Measurements from ENCODE around the gene TTC7B.

TTC7B gene

DNA sequence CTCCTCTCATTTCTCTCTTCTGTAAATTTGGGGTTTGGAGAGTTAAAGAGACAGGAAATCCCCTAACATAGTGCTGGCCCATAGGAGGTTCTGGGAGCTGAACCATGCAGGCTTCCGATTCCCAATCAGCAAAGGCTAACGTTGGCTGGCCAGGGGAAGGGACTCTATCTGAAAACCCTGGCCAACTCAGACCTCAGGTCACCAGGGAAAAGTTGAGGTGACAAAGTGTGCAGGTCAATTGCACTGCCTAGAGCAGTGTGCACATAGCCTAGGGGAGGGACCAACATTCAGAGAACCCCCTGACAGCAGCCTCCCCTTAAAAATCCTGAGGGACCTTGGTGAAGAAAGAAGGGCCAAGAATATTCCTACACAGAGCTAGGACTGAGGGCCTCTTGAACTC lies 38.9 kb downstream of the TTC7B start:
- in situ Hi-C loops (cut with MboI; ENCODE audit: low sequenced_read_pairs): no loop called here

DNA sequence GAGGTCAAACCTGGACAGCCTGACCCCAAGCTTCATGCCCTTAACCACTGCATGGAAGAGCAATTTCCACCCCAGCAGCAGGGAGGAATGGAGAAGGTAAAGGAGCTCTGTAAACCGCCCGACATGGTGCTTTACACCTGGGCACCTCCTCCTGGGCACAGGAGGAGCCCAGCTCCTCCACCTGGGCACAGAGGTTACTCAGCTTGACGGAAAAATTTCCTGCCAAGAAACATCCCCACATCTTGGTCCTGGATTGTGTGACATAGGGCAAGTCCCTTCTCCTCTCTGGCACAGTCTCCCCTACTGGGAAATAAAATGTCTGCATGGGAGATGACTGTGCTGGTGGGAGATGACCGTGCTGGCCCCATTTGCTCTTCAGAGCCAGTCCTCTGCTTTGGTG lies 40.8 kb downstream of the TTC7B start:
- in situ Hi-C loops (cut with MboI; ENCODE audit: low sequenced_read_pairs): no loop called here

DNA sequence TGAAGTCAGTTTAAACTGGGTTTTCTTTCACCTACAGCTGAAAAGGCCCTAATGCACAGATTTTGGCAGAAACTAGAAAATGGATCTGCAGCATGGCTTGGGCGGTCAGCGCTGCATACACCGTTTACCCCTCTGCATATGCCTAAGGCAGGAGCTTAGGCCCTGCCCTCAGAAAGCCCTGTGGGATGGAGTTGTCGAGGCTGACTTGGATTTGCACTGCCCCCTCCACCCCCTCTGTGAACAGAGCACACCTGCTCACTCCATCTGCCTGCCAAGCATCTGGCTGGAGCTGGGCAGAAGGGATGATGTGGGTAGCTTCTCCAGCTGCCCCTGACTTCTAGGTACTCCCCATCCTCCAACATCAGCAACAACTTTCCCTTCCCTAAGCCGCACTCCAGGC lies 41.9 kb downstream of the TTC7B start:
- in situ Hi-C loops (cut with MboI; ENCODE audit: low sequenced_read_pairs): no loop called here

DNA sequence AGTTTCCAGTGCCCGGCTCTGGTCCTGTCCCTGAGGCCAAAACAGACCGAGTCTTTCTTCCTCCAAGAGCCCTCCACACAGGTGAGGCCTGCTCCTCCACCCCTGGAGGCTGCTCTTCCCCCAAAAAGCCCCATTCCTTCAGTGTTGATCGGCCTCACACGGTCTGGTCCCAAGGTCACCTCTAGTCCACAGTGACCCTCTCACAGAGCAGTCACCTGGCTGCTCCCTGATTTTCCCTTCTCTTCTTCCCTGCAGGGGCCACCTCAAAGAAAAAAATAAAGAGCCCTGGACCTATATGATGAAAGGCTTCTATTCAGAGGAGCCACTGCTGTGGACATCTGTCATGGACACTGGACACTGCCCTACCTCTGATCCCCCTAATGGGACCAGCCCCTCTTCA lies 42.5 kb downstream of the TTC7B start:
- in situ Hi-C loops (cut with MboI; ENCODE audit: low sequenced_read_pairs): no loop called here

DNA sequence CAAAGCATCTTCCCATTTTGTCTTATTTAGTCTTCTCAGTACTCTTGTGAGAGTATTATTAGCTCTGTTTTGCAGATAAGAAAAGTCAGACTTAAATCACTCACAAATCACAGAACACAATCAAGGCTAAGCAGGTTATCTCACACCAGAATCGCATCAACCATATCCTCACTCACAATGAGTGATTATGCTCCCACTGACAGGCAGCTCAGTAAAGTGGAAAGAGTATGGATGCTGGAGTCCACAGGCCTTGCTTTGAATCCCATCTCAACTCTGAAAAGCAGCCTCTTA lies 43.1 kb downstream of the TTC7B start:
- in situ Hi-C loops (cut with MboI; ENCODE audit: low sequenced_read_pairs): no loop called here

DNA sequence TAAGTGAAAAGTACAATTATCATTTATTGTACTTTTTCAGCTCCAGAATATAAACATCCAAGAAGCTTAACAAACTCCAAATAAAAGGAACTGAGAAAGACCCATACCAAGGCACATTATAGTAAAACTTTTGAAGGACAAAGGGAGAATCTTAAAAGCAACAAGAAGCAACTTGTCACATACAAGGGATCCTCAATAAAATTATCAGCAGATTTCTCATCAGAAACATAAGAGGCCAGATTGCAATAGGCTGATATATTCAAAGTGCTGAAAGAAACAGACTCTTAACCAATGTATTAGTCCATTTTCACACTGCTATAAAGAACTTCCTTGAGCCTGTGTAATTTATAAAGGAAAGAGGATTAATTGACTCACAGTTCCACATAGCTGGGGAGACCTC lies 48.3 kb downstream of the TTC7B start:
- in situ Hi-C loops (cut with MboI; ENCODE audit: low sequenced_read_pairs): no loop called here

DNA sequence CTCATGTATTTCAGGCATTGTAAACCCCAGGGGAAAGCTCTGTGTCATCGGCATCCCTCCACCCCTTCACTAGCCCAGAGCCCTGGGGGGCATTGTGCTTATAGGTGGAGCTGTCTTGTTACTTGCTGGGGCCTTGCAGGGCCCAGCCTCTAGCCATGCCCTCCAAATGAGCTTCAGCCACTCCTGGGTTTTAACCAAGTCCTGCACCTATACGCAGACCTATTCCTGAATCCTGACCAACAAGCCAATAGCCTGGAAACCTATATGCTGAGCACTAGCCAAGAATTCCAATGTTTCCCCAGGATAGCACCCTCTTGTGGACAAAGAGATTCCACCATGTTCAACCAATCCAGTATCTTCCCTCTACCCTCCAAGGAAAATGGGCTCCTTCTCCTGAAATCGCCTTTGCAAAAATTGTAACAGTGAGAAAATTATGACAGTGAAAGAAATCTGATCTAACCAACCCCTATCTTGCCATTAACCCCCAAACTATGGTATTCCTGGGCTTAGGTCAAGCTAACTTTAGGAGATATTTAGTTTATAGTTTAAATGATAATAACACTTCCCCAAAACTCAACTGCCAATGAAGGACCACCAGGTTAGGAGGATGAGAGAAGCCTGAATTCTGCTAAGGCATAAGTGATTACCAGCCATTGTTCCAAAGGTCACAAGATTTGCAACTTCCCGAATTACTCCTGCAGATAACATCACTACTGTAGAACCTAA lies 55.5 kb downstream of the TTC7B start:
- in situ Hi-C loops (cut with MboI; ENCODE audit: low sequenced_read_pairs): no loop called here

DNA sequence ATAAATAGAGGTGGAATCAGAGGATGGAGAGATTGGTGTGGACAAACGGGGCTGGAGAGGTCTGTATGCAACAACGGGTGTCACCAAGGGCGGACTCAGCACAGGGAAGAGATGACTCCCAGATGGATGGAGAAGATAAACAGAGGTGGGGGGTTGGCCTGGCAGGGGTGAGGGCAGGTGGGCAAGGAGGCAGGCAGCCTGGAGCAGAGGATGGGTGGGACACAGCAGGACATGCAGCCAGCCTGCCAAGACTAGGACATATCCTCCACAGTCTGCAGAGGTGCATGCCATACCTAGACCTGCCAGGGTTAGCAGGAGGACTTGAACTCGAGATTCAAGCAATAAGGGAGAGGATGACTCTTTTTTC lies 56.2 kb downstream of the TTC7B start:
- in situ Hi-C loops (cut with MboI; ENCODE audit: low sequenced_read_pairs): no loop called here

DNA sequence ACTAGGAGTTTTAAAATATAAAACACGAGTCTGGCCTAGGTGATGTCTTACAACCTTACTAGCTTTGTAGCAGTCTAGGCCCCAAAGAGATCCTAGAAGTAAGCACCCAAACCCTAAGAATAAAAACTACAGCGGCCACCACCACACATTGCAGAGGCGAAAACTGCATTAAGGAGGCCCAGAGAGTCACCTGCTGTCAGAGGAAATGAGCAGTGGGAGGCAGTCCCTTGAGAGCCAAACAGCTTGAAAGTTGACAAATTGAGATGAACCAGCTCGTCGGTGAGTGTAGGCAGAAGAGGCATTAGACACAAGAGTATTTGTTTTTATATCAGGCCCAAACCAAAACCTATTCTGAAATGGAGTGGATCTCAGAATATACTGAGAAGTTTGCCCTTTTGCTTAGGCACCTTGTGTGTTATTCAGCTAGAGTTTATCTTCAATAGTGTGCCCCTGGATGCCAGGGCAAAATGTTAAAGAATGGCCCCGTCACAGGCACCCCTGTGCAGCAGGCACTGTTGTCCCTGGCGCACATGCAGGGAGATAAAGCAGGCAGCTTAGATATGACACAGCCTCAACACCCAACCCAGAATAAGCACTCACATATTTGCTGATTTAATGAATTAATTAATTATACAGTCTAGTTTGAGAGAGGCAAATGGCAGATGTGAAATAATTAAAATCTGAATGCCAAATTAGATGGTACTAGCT lies 56.7 kb downstream of the TTC7B start:
- in situ Hi-C loops (cut with MboI; ENCODE audit: low sequenced_read_pairs): no loop called here

DNA sequence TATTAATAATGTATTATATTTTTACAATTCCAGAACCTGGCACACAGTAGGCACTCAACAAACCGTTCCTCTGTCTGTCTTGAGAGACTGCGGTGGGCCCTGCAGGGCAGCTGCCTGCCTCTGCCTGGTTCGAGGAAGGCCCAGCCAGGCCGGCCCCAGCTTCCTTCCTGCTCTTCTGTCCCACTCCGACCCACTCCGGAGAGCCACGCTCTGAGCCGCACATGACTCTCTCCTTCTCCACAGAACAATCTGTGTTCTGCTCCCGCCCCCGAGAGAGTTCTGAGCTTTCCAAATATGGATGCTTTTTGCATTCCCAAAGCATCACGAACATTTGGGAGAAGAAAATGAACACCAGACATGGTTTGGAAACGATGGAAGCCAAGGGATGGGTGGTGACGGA lies 57.3 kb downstream of the TTC7B start:
- in situ Hi-C loops (cut with MboI; ENCODE audit: low sequenced_read_pairs): no loop called here

DNA sequence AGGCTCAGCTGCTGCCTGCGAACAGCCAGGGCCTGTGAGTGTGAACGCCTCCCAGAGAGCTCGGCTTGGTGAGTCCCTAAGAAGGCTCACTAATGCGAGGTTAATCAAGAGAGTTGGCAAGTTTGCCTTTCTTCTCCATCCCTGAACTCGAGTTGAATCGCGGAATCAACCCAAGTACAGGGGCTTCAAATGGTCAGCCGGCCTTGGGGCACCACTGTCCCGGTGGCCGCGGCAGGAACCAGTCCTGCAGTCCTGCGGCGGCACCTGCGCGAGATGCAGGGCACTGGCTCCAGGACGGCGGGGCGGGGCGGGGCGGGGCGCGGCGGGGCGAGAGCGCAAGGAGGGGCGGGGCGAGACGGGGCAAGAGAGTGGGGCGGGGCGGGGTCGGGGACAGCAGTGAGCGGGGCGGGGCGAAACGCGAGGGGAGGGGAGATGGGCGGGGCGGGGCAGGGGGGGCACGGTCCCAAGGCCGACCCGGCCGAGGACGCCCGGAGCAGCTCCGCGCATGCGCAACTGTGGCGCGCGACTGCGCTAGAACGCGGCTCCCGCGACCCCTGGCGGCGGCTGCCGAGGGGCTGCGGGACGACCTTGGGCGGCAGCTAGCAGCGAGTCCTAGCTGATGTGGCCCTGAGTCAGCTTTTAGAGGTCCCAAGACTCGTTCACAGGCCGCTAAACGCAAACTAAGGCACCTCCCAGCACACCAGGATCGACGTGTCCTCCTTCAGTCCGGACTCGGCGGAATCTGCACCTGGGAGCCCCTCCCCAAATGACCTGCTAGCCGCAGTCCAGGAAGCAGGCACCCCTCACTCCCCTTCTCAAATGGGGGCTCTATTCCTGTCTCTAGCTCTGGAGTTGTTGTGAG lies 58.0 kb downstream of the TTC7B start:
- in situ Hi-C loops (cut with MboI; ENCODE audit: low sequenced_read_pairs): no loop called here

DNA sequence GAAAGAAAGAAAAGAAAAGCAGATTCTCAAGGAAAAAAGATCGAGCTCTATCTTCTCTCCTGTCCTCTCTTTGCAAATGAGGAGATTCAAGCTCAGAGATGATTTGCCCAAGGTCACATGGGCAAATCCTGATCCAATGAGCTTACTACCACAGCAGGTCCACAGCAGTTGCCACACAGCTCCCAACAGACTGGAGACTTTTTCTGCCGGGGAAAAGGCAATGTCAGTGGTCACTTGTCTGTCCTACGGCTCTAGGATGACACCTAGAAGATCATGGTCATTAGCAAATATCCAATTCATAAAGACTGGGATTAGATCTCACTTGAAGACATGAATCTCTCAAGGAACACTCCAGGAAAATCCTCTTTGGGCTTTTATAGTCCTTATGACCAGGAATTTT lies 58.8 kb downstream of the TTC7B start:
- in situ Hi-C loops (cut with MboI; ENCODE audit: low sequenced_read_pairs): no loop called here

DNA sequence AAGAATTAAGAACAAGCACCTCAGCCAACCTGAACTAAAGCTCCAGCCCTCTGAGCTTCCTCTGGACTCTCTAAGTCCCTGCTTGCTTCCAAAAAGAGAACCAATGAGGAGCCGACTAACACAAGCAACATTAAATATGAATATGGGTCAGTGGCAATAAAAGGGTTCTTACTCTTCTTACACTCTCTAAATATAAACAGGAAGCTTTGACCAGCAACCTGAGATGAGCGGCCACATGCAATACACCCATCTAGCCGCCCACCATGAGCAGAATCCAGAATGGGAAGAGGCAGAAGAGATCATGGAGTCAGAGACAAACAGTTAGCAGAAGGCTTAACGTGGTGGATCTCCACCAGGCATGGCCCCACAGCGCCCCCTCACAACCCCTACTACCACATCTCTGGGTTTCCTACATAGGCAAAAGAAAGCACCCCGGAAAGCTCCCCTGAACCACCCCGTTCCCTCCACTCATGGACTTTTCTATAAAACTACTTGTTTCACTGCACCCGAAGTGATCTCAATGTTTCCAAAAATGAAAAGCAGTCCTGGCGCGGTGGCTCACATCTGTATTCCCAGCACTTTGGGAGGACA lies 59.4 kb downstream of the TTC7B start:
- in situ Hi-C loops (cut with MboI; ENCODE audit: low sequenced_read_pairs): no loop called here

DNA sequence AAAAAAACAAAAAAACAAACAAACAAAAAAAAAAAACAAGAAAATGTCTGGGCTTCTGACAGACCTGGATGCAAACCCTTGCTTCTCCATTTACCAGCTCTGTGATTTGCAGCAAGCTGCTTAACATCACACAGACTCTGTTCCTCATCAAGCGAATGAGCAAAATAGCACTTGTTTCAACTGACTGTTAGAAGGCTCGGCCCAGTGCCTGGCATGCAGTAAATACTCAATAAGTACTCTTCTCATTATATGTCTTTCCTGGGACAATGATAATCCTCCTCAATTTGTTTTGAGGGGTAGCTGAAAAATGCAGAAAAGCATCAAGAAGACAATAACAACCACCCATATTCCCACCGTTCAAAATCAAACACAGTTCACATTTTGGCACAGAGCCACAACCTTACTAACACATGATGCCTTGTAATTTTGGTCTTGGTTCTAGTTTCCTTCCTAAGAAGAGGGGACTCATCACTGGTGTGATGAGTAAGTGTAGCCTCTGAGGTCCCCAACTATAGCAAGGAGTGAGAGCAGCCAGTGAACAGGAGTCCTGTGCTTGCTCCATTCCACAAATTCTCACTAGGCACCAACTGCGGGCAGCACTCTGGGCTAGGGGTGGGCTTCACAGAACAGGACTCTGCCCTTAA lies 60.4 kb downstream of the TTC7B start:
- in situ Hi-C loops (cut with MboI; ENCODE audit: low sequenced_read_pairs): no loop called here

DNA sequence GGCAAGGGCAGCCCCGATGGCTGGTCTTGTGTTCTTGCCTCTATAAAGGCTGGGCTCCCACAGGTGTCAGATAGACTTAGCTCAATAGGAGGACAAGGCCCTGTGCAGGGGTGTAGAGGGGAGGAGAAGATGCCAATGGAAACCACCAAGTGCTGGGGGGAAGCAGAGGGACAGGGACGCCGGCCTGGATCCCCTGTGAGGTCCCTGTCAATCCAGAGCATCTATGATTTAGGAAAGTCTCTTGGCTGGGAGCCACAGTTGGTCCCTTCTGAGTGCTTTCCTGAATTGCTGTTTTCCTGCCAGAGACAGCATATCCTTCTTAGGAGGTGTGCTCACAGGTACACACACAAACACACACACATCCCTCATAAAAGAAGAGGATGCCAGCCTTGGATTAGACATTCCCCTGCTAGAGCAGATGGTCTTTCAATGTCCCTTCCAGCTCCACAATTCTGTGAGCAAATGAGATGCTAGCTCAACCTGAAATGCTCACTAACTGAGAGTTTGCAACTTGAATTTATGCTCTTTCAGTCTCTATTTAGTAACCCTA lies 62.7 kb downstream of the TTC7B start:
- in situ Hi-C loops (cut with MboI; ENCODE audit: low sequenced_read_pairs): no loop called here

DNA sequence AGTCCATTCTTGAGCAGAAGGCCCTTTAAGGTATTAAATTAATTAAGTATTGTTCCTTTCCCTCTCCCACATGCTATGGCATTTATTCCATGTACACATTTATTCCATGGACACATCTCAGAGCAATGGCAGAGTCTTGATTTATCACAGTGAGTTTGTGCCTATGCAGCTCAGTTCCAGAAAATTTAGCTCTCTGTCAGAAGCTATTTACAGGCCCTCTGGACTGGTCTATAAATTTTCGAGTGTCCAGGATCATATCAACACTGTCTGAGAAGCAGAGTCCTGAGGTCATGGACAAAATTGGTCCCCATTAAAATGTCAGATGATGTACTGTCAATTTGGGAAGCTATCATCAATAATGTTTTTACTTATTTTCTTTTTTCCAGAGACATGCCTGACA lies 65.5 kb downstream of the TTC7B start:
- in situ Hi-C loops (cut with MboI; ENCODE audit: low sequenced_read_pairs): no loop called here

DNA sequence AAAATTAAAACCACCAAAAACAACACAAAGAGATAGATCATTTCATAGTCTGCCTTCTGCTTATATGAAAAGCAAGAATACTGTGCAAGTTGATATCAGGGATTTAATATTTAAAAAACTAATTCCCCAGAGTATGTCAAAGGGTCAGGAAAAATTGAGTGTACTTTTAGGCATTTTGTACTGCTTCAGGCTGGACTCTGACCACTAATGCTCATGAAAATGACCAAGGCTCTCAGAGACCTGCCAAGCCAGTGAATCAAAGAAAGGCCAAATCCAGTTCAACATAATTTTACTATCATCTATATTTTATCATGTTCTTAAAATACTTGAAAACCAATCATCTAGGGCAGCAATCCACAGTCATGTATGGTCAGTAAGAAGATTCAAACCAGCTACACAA lies 66.0 kb downstream of the TTC7B start:
- in situ Hi-C loops (cut with MboI; ENCODE audit: low sequenced_read_pairs): no loop called here

DNA sequence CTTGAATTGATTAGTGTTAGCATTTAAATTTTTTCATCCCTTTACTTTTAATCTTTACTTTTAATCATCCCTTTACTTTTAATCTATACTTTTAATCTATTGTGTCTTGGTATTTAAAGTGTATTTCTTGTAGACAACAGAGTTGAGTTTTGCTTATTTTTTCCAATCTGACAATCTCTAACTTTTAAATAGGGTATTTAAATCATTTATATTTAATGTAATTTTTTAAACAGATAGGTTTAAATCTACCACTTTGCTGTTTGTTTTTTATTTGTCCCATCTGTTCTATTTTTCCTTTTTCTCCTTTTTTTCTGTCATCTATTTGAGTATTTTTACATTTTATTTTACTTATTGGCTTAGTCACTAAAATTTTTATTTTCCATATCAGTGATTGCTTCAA lies 68.3 kb downstream of the TTC7B start:
- in situ Hi-C loops (cut with MboI; ENCODE audit: low sequenced_read_pairs): no loop called here

DNA sequence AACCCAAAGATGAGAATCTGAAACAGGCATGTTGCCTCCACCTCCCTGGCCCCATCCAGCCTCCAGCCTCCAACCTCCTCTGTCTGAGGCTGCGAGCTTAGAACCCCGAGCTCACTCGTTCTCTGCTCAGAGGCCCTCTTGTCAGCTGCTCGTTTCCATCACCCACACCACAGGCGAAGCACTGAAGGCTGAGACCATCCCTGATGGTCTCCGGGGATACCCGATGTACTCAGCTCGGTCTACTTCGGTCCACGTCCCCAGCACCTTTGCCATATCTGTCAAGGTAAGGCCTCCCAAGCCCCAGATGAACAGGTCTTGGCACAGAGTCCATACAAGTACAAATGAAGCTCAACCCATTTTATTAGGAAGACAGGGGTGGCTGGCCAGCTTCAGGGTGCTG lies 72.4 kb downstream of the TTC7B start:
- in situ Hi-C loops (cut with MboI; ENCODE audit: low sequenced_read_pairs): no loop called here

DNA sequence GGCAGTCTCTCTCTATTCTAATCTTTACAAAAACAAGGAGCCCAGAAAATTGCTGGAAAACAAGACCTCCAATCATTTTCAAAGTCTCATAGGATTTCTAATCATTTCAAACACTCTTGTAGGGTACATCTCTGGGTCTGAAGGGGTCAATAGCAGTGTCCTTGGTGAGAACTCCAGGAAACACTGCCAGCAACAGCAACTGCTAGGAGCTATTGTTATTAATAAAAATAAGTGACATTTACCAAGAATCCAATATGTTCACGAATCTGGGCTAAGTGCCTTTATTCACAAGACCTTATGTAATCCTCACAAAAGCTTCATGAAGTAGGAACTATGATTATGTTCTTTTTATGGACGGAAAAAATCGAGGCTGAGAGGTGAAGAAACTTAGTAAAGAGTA lies 72.8 kb downstream of the TTC7B start:
- in situ Hi-C loops (cut with MboI; ENCODE audit: low sequenced_read_pairs): no loop called here

DNA sequence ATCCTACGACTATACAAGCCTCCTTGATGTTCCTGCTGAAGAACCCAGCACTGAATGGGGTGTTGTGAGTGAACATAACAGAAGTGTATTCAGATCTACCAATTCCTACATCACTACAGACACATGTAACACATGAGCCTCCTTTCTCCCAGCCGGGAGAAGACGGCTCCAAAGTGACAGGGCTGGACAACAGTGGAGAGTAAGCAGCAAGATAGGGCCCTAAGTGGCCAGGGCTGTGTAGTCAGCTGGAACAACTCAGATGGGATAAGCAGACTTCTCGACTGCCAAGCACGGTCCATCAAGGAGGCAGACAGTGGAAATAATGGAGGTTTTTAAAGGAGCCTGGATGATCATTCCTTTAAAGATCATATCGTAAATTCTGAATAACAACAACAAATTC lies 73.5 kb downstream of the TTC7B start:
- in situ Hi-C loops (cut with MboI; ENCODE audit: low sequenced_read_pairs): no loop called here

Measured in HL-60/S4 (cell line).